DND-41 (cell line): Measurements from ENCODE around the gene THSD7A.

Experiments used
- ATAC-seq: fragments of 200-7000 bp; cut with Tn5 transposase; 3 replicates; pipeline ENCODE4 v1.9.1; 2021; ENCODE audit warnings: low read depth; ENCODE audit not compliant: insufficient read depth
- DNase-seq: peaks from one replicate; pipeline ENCODE4 v3.0.0-alpha.2; 2020
- H2AFZ ChIP-seq: 2 replicates; pipeline ENCODE4 v1.6.0; 2012; ENCODE audit warnings: low read depth, low read length
- H3K27ac ChIP-seq: 2 replicates; pipeline ENCODE4 v1.5.1; 2012; ENCODE audit warnings: low read length, inconsistent platforms
- H3K27me3 ChIP-seq: fragments of 200-600 bp; sonication (generic); 2 replicates; pipeline ENCODE4 v1.6.0; 2012; ENCODE audit warnings: low read length, mild to moderate bottlenecking, inconsistent platforms; ENCODE audit not compliant: insufficient read depth, poor library complexity
- H3K36me3 ChIP-seq: 2 replicates; pipeline ENCODE4 v1.5.1; 2012; ENCODE audit warnings: low read length, inconsistent platforms; ENCODE audit not compliant: insufficient read depth
- H3K4me1 ChIP-seq: 2 replicates; pipeline ENCODE4 v1.5.1; 2012; ENCODE audit warnings: mild to moderate bottlenecking, low read length; ENCODE audit not compliant: insufficient read depth
- H3K4me2 ChIP-seq: 2 replicates; pipeline ENCODE4 v1.6.0; 2012; ENCODE audit warnings: mild to moderate bottlenecking, moderate library complexity, low read length, inconsistent platforms; ENCODE audit not compliant: insufficient read depth
- H3K4me3 ChIP-seq, 2 experiments: fragments of 200-600 bp in 1 of 2; shearing (Covaris generic) in 1 of 2; 2 replicates each; pipeline ENCODE4 v1.5.1; 2012 to 2016; ENCODE audit warnings: inconsistent platforms in 2 of 2, low read length in 2 of 2, mild to moderate bottlenecking in 2 of 2, low read depth in 1 of 2, moderate library complexity in 1 of 2
- H3K79me2 ChIP-seq: 2 replicates; pipeline ENCODE4 v1.6.0; 2012; ENCODE audit warnings: low read length, inconsistent platforms; ENCODE audit not compliant: insufficient read depth
- H3K9ac ChIP-seq: 2 replicates; pipeline ENCODE4 v1.6.0; 2012; ENCODE audit warnings: low read depth, mild to moderate bottlenecking, inconsistent platforms, low read length, moderate library complexity
- H3K9me3 ChIP-seq: 2 replicates; pipeline ENCODE4 v1.5.1; 2012; ENCODE audit warnings: low read length, moderate library complexity, mild to moderate bottlenecking, inconsistent platforms; ENCODE audit not compliant: insufficient read depth, severe bottlenecking
- H4K20me1 ChIP-seq: 2 replicates; pipeline ENCODE4 v1.6.0; 2012; ENCODE audit warnings: low read length; ENCODE audit not compliant: insufficient read depth
- CTCF ChIP-seq: IDR thresholded peaks from 2 replicates; pipeline ENCODE4 v1.5.1; 2012; ENCODE audit warnings: borderline replicate concordance, low read length, moderate library complexity, mild to moderate bottlenecking; ENCODE audit not compliant: poor library complexity, severe bottlenecking; ENCODE audit errors: extremely low read depth
- EZH2 ChIP-seq: IDR thresholded peaks from 3 replicates; pipeline ENCODE4 v1.6.1; 2012; ENCODE audit warnings: borderline replicate concordance, low read depth, mild to moderate bottlenecking, moderate library complexity, low read length, inconsistent platforms; ENCODE audit not compliant: severe bottlenecking

Gene THSD7A

GRCh38 chr7:11330208-11330607 is 501.8 kb downstream of the THSD7A start:
- Histone ChIP-seq H3K4me1 (no peaks in the 10 kb centered on the region), H3K4me2 (no peak overlapping the region), H3K36me3 (no peaks in the 10 kb centered on the region), H3K9ac (no peak overlapping the region), H3K79me2 (no peaks in the 10 kb centered on the region), H3K9me3 (no peaks in the 10 kb centered on the region), H2AFZ (no peak overlapping the region), H3K27me3 (no peaks in the 10 kb centered on the region), H3K27ac (no peak overlapping the region), H3K4me3 (no peak overlapping the region), H4K20me1 (no peaks in the 10 kb centered on the region)
- TF ChIP-seq EZH2, result no peak
- no peak for TF ChIP-seq CTCF
- no peak for ATAC-seq
- DNase-seq, result no peak

GRCh38 chr7:11329626-11330025 is 502.4 kb downstream of the THSD7A start:
- no peak overlapping the region for H3K9ac ChIP-seq
- TF ChIP-seq CTCF (no peak), EZH2 (no peak)
- no peaks in the 10 kb centered on the region for H3K36me3 ChIP-seq
- H3K4me3 ChIP-seq, result no peak overlapping the region
- no peak for ATAC-seq
- no peaks in the 10 kb centered on the region for H3K4me1 ChIP-seq
- H3K9me3 ChIP-seq, result no peaks in the 10 kb centered on the region
- H3K27me3 ChIP-seq, result no peaks in the 10 kb centered on the region
- no peak overlapping the region for H3K4me2 ChIP-seq
- H2AFZ ChIP-seq, result no peak overlapping the region
- H3K79me2 ChIP-seq, result no peaks in the 10 kb centered on the region
- no peak overlapping the region for H3K27ac ChIP-seq
- no peaks in the 10 kb centered on the region for H4K20me1 ChIP-seq
- no peak for DNase-seq

GRCh38 chr7:11328309-11328708 is 503.7 kb downstream of the THSD7A start:
- ATAC-seq (no peak), DNase-seq (no peak)
- TF ChIP-seq CTCF (no peak), EZH2 (no peak)
- H3K4me1 ChIP-seq, result no peaks in the 10 kb centered on the region
- no peak overlapping the region for H2AFZ ChIP-seq
- no peaks in the 10 kb centered on the region for H3K9me3 ChIP-seq
- no peak overlapping the region for H3K4me3 ChIP-seq
- no peaks in the 10 kb centered on the region for H3K27me3 ChIP-seq
- no peaks in the 10 kb centered on the region for H3K36me3 ChIP-seq
- H3K4me2 ChIP-seq, result no peak overlapping the region
- no peak overlapping the region for H3K9ac ChIP-seq
- H3K27ac ChIP-seq, result no peak overlapping the region
- no peaks in the 10 kb centered on the region for H4K20me1 ChIP-seq
- no peaks in the 10 kb centered on the region for H3K79me2 ChIP-seq

GRCh38 chr7:11327633-11328032 is 504.4 kb downstream of the THSD7A start:
- Histone ChIP-seq H3K27me3 (no peaks in the 10 kb centered on the region), H4K20me1 (no peaks in the 10 kb centered on the region), H3K27ac (no peak overlapping the region), H3K36me3 (no peaks in the 10 kb centered on the region), H3K4me3 (no peak overlapping the region), H3K9ac (no peak overlapping the region), H3K4me1 (no peaks in the 10 kb centered on the region), H3K9me3 (no peaks in the 10 kb centered on the region), H3K4me2 (no peak overlapping the region), H2AFZ (no peak overlapping the region), H3K79me2 (no peaks in the 10 kb centered on the region)
- TF ChIP-seq EZH2, result no peak
- TF ChIP-seq CTCF, result no peak
- DNase-seq (no peak), ATAC-seq (no peak)
